ENCODE data around the gene CILP2. TPM values are rescaled to one million over a fixed set of nuclear protein-coding genes. Genes with fewer than 3 reads are reported as not detected.

Gene CILP2
- total RNA-seq, 1 donor from 2014 or later: 40.9 TPM

- Mint-ChIP-seq H3K36me3 (ENCODE audit: unreplicated experiment) (no peaks in the 10 kb centered on the region), H3K4me1 (ENCODE audit: low read depth, unreplicated experiment) (peaks cover 7% of the 10 kb centered on the region), H3K27ac (ENCODE audit: unreplicated experiment) (no peak overlapping the region), H3K4me3 (ENCODE audit: unreplicated experiment) (peak overlapping the region; percentile 69), H3K27me3 (ENCODE audit: unreplicated experiment) (peaks cover 22% of the 10 kb centered on the region), H3K9me3 (ENCODE audit: unreplicated experiment) (peaks cover 8% of the 10 kb centered on the region)
- peak; percentile 81 for DNase-seq
- no peak for TF ChIP-seq CTCF (IDR thresholded peaks at IDR 0.05; ENCODE audit: partially characterized antibody, unreplicated experiment)
These were observed 2.9 kb downstream of the CILP2 start for GRCh38 chr19:19540715-19541515.

- H3K27ac Mint-ChIP-seq (ENCODE audit: unreplicated experiment): no peak overlapping the region
- no peak overlapping the region for H3K4me3 Mint-ChIP-seq (ENCODE audit: unreplicated experiment)
- no peaks in the 10 kb centered on the region for H3K36me3 Mint-ChIP-seq (ENCODE audit: unreplicated experiment)
- H3K27me3 Mint-ChIP-seq (ENCODE audit: unreplicated experiment): peaks cover 19% of the 10 kb centered on the region
- H3K9me3 Mint-ChIP-seq (ENCODE audit: unreplicated experiment): peaks cover 6% of the 10 kb centered on the region
- DNase-seq: peak; percentile 13
- TF ChIP-seq CTCF (IDR thresholded peaks at IDR 0.05; ENCODE audit: partially characterized antibody, unreplicated experiment): no peak
- peaks cover 12% of the 10 kb centered on the region for H3K4me1 Mint-ChIP-seq (ENCODE audit: low read depth, unreplicated experiment)
These were observed 3.6 kb downstream of the CILP2 start for GRCh38 chr19:19541616-19542015.

GRCh38 chr19:19542507-19542906 is 4.4 kb downstream of the CILP2 start:
- peaks cover 12% of the 10 kb centered on the region for H3K4me1 Mint-ChIP-seq (ENCODE audit: low read depth, unreplicated experiment)
- H3K27me3 Mint-ChIP-seq (ENCODE audit: unreplicated experiment): peaks cover 16% of the 10 kb centered on the region
- no peak for DNase-seq
- H3K9me3 Mint-ChIP-seq (ENCODE audit: unreplicated experiment): peaks cover 6% of the 10 kb centered on the region
- H3K36me3 Mint-ChIP-seq (ENCODE audit: unreplicated experiment): no peaks in the 10 kb centered on the region
- peak overlapping the region; percentile 75 for H3K27ac Mint-ChIP-seq (ENCODE audit: unreplicated experiment)
- TF ChIP-seq CTCF (IDR thresholded peaks at IDR 0.05; ENCODE audit: partially characterized antibody, unreplicated experiment): no peak
- no peak overlapping the region for H3K4me3 Mint-ChIP-seq (ENCODE audit: unreplicated experiment)

- no peak overlapping the region for H3K27ac Mint-ChIP-seq (ENCODE audit: unreplicated experiment)
- no peak overlapping the region for H3K4me3 Mint-ChIP-seq (ENCODE audit: unreplicated experiment)
- H3K4me1 Mint-ChIP-seq (ENCODE audit: low read depth, unreplicated experiment): peaks cover 12% of the 10 kb centered on the region
- DNase-seq: no peak
- H3K27me3 Mint-ChIP-seq (ENCODE audit: unreplicated experiment): peaks cover 13% of the 10 kb centered on the region
- H3K9me3 Mint-ChIP-seq (ENCODE audit: unreplicated experiment): peaks cover 6% of the 10 kb centered on the region
- no peak for TF ChIP-seq CTCF (IDR thresholded peaks at IDR 0.05; ENCODE audit: partially characterized antibody, unreplicated experiment)
- H3K36me3 Mint-ChIP-seq (ENCODE audit: unreplicated experiment): no peaks in the 10 kb centered on the region
These were observed 5.0 kb downstream of the CILP2 start for GRCh38 chr19:19543101-19543500.

GRCh38 chr19:19543640-19544039 is 5.6 kb downstream of the CILP2 start:
- DNase-seq: no peak
- Mint-ChIP-seq H3K4me1 (ENCODE audit: low read depth, unreplicated experiment) (peaks cover 10% of the 10 kb centered on the region), H3K27me3 (ENCODE audit: unreplicated experiment) (peaks cover 11% of the 10 kb centered on the region), H3K4me3 (ENCODE audit: unreplicated experiment) (no peak overlapping the region), H3K9me3 (ENCODE audit: unreplicated experiment) (peaks cover 6% of the 10 kb centered on the region), H3K36me3 (ENCODE audit: unreplicated experiment) (no peaks in the 10 kb centered on the region), H3K27ac (ENCODE audit: unreplicated experiment) (no peak overlapping the region)
- TF ChIP-seq CTCF (IDR thresholded peaks at IDR 0.05; ENCODE audit: partially characterized antibody, unreplicated experiment): no peak
